ENCODE measurements around the gene CDK5. TPM values are rescaled to one million over a fixed set of nuclear protein-coding genes. Genes with fewer than 3 reads are reported as not detected.

The CDK5 gene
- total and polyA plus RNA-seq, 9 of the 15 experiments (the other 6 are each of a cell fraction or from before 2014, with no cell fraction given): 3.2 to 38.0 (median 27.5) TPM

- TF ChIP-seq ZMIZ1 (IDR thresholded peaks at IDR 0.05; ENCODE audit: low read depth in 2 of 2, low read length in 2 of 2): no peak; a peak in 1 of 4 replicates
- TF ChIP-seq TSC22D4 (tag; IDR thresholded peaks at IDR 0.05): no peak
- TF ChIP-seq ZNF695 (CRISPR knock-in tag; IDR thresholded peaks at IDR 0.05): no peak
- no peak for TF ChIP-seq PTBP1 (IDR thresholded peaks at IDR 0.05; ENCODE audit: low read depth, low read length)
- TF ChIP-seq, protein P1, sequence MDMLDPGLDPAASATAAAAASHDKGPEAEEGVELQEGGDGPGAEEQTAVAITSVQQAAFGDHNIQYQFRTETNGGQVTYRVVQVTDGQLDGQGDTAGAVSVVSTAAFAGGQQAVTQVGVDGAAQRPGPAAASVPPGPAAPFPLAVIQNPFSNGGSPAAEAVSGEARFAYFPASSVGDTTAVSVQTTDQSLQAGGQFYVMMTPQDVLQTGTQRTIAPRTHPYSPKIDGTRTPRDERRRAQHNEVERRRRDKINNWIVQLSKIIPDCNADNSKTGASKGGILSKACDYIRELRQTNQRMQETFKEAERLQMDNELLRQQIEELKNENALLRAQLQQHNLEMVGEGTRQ (CRISPR knock-in tag; IDR thresholded peaks at IDR 0.05): no peak
- no peak for TF ChIP-seq ZNF282 (CRISPR knock-in tag; IDR thresholded peaks at IDR 0.05)
- TF ChIP-seq ZBTB5 (IDR thresholded peaks at IDR 0.05): no peak
- TF ChIP-seq NFIX (CRISPR knock-in tag; IDR thresholded peaks at IDR 0.05; ENCODE audit: low read depth): no peak
- TF ChIP-seq POLR2AphosphoS5 (IDR thresholded peaks at IDR 0.05; ENCODE audit: control insufficient read depth, insufficient read depth, low read depth, low read length): no peak
- TF ChIP-seq CREB1 (IDR thresholded peaks at IDR 0.05): peak; percentile 58; the same call in 1 of the 2 replicates
- TF ChIP-seq CREB1 (CRISPR knock-in tag; IDR thresholded peaks at IDR 0.05): peak; percentile 37; the same call in 1 of the 2 replicates
- no peak for TF ChIP-seq ETS2 (tag; IDR thresholded peaks at IDR 0.05; ENCODE audit: borderline replicate concordance, poor library complexity, severe bottlenecking)
- TF ChIP-seq NR2C1 (IDR thresholded peaks at IDR 0.05): no peak
- no peak for TF ChIP-seq NR2C1 (tag; IDR thresholded peaks at IDR 0.05)
- TF ChIP-seq ZNF668 (CRISPR knock-in tag; IDR thresholded peaks at IDR 0.05): no peak
- TF ChIP-seq ZNF239 (CRISPR knock-in tag; IDR thresholded peaks at IDR 0.05): no peak
- TF ChIP-seq L3MBTL2 (IDR thresholded peaks at IDR 0.05): peak; percentile 91
- TF ChIP-seq, protein P2, sequence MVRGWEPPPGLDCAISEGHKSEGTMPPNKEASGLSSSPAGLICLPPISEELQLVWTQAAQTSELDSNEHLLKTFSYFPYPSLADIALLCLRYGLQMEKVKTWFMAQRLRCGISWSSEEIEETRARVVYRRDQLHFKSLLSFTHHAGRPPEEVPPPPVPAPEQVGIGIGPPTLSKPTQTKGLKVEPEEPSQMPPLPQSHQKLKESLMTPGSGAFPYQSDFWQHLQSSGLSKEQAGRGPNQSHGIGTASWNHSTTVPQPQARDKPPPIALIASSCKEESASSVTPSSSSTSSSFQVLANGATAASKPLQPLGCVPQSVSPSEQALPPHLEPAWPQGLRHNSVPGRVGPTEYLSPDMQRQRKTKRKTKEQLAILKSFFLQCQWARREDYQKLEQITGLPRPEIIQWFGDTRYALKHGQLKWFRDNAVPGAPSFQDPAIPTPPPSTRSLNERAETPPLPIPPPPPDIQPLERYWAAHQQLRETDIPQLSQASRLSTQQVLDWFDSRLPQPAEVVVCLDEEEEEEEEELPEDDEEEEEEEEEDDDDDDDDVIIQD (CRISPR knock-in tag; IDR thresholded peaks at IDR 0.05): no peak
- TF ChIP-seq, protein P3, sequence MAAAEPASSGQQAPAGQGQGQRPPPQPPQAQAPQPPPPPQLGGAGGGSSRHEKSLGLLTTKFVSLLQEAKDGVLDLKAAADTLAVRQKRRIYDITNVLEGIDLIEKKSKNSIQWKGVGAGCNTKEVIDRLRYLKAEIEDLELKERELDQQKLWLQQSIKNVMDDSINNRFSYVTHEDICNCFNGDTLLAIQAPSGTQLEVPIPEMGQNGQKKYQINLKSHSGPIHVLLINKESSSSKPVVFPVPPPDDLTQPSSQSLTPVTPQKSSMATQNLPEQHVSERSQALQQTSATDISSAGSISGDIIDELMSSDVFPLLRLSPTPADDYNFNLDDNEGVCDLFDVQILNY (CRISPR knock-in tag; IDR thresholded peaks at IDR 0.05): no peak; the same call in 1 of the 2 replicates
- no peak for TF ChIP-seq NCOA4 (IDR thresholded peaks at IDR 0.05; ENCODE audit: partially characterized antibody)
Measured at GRCh38 chr7:151087245-151088018, 29.7 kb upstream of the CDK5 start (continued).

Data from K562 (cell line).